ENCODE measurements around the gene TTC1.

TTC1 gene

GRCh38 chr5:160090059-160090458 lies 81.1 kb downstream of the TTC1 start:
- DNase-seq, result no peak

GRCh38 chr5:160092514-160092913 lies 83.6 kb downstream of the TTC1 start:
- DNase-seq, result no peak

- no peak for DNase-seq
Measured at GRCh38 chr5:160092960-160093707, 84.2 kb downstream of the TTC1 start.

GRCh38 chr5:160096178-160096577 lies 87.2 kb downstream of the TTC1 start:
- no peak for DNase-seq

GRCh38 chr5:160097991-160098390 lies 89.1 kb downstream of the TTC1 start:
- no peak for DNase-seq

- peak; percentile 46 for DNase-seq
Measured at GRCh38 chr5:160105686-160106360, 96.9 kb downstream of the TTC1 start.

- DNase-seq, result no peak
Measured at GRCh38 chr5:160108124-160108523, 99.2 kb downstream of the TTC1 start.

All from RPMI8226 (cell line).